ENCODE measurements around the gene RNF20.

RNF20 gene

GRCh38 chr9:101533334-101534204, at the start of gene RNF20:
Gene RNF20 (plus strand): TSS chr9:101533853. CDS start chr9:101535424, 1,571 bp downstream.
- peak; percentile 95 for DNase-seq (ENCODE audit: extremely low read depth, low read depth)
- no peak for TF ChIP-seq CTCF (IDR thresholded peaks at IDR 0.05; ENCODE audit: low read depth, low read length)

DNA sequence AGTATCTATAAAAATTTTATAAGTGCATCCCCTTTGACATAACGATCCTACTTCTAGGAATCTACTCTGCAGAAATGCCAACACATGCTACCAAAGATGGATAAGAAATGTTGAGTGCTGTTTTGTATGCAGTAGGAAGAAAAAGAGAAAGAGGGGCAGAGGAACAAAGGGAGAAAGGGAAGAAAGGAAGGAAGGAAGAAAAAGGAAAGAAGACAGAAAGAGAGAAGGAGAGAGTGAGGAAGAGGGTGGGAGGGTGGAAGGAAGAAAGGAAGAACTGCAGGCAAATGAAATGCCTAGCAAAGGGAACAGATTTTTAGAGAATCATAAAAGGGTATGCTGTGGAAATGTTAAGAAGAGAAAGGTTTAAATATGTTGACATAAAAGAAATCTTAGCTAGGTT, 49.6 kb upstream of the RNF20 start:
- no peak for DNase-seq (ENCODE audit: extremely low read depth, low read depth)
- no peak for TF ChIP-seq CTCF (IDR thresholded peaks at IDR 0.05; ENCODE audit: low read depth, low read length)

DNA sequence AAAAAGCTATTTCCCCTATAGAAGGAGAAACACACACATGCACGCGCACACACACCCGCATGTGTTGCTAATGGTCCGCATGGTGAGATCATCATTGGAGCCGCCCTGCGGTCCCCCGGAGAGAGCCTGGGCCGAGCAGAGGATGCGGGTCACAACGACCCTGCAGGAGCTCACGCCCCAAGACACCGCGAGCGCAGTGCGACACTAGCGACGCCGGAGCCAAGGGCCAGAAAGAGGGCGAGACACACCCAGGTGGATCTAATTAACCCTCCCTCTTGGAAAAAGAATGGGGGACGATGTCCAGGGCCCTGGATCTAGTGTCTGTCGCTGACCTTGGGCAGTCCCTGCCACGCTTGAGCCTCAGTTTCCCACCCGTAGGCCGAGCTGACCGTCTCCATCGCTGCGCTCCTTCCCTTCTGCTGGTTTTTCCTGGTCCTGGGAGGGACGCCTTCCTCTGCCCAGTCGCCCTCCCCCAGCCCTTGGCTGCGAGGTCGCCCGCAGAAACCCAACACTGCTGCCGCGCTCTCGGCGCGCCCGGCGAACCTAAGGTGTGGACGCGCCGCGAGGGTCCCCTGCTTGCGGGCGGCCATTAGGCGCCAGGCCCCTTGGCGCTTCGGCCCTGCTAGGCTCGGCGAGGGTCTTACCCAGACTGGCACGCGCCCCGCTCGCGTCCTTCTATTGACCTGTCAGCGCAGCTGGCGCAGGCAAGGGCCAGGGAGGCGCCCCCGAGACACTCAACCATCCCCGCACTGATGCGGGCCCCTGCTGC, 47.5 kb upstream of the RNF20 start:
- no peak for TF ChIP-seq CTCF (IDR thresholded peaks at IDR 0.05; ENCODE audit: low read depth, low read length)
- no peak for DNase-seq (ENCODE audit: extremely low read depth, low read depth)

DNA sequence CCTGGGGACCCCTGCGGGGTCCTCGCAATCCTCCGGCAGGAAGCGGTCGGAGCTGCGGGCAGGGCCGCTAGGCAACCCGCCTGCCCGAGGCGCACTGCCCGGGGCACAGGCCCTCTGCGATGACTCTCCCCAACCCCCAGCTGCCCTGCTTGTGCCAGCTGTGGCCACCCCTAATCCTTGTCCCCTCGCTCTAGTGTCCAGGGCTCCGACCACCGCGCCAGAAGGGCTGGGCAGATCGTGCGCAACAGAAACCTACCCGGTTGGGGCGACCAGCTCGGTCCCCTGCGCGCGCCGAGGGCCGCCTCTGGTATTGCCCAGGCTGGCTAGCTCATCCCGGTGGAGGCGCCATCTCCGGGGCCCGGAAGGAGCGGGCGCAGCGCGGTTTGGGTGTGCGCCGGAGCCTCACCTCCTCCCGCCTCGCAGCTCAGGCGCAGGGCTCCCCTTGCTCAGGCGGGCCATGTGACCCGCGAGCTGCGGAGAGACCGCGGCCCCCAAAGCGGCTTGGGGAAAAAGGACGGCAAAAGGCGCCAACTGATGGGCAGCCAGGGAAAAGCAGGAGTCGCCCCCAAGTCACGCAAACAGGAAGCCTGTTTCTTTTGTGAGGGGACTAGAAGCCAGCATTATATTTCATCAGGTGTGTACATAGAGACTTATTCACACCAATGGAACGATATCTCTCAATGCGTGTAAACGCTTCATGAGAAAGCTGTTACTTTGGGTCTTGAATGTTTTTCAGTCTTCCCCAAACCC, 46.8 kb upstream of the RNF20 start:
- no peak for DNase-seq (ENCODE audit: extremely low read depth, low read depth)
- TF ChIP-seq CTCF (IDR thresholded peaks at IDR 0.05; ENCODE audit: low read depth, low read length): peak; percentile 43

DNA sequence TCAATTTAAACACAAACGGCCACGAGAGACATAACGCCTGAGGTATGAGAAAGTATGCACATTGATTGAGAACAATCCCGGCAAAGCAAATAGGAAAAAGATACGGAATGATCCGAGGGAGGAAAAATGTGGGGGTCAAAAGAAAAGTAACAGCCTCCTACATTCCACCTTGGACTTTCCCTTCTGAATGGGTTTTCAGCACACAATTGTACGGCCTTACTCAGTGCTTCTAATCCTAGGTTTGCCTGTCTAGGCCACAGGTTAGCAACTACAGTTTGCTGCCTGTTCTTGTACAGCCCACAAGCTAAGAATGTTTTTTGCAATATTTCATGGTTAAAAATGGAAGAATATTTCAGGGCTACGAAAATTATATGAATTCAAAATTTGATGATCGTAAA, 46.2 kb upstream of the RNF20 start:
- no peak for TF ChIP-seq CTCF (IDR thresholded peaks at IDR 0.05; ENCODE audit: low read depth, low read length)
- DNase-seq (ENCODE audit: extremely low read depth, low read depth): no peak

DNA sequence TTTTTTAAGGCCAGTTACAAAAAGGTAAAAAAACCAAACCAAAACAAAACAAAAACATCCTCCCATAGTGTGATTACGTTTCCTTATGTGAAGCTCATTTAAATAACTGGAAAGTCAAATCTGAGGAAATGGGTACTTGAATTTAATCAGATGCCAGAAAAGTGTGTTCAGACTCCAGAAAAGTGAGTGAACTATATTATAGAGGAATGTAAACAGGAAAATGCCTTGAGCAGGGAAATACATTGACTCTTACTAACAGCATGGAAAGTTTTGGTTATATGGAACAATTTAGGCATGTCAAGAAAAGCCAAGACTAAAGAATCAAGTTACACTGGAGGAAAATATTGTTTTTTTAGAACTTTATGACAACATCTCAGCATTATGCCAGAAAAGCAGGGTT, 37.8 kb upstream of the RNF20 start:
- no peak for TF ChIP-seq CTCF (IDR thresholded peaks at IDR 0.05; ENCODE audit: low read depth, low read length)
- DNase-seq (ENCODE audit: extremely low read depth, low read depth): no peak

All from AG09319 (cell line).